ENCODE data around the gene PPARD.

GRCh38 chr6:35449287-35449881 lies 107.0 kb downstream of the PPARD start:
- TF ChIP-seq CTCF (IDR thresholded peaks at IDR 0.05; ENCODE audit: low read depth, low read length) (peak; percentile 62), EZH2phosphoT487 (IDR thresholded peaks at IDR 0.05; ENCODE audit: low read depth) (no peak)
